Amygdala (tissue), 56 donors: ENCODE measurements around the gene PCYT1B.
"Not testable (repeated sequence)": the region's sequence is repeated elsewhere in the genome, so short reads cannot be mapped to it uniquely, and the experiment has no call there.

Source experiments
- DNase-seq, 56 donors: peaks; one replicate each; lab custom pipeline; 2025; lab: John Stamatoyannopoulos, UW

Gene PCYT1B

GRCh38 chrX:24646745-24647182, 383 bp downstream of the PCYT1B start:
- peak in 23 of 56 donors; percentile 1 to 51 (median 18) for DNase-seq

- DNase-seq = no peak
These were observed 1.1 kb downstream of the PCYT1B start for GRCh38 chrX:24646006-24646405.

- DNase-seq = no peak
These were observed 4.0 kb downstream of the PCYT1B start for GRCh38 chrX:24643116-24643515.

GRCh38 chrX:24629701-24630100, 17.4 kb downstream of the PCYT1B start:
- DNase-seq = no peak

GRCh38 chrX:24619647-24620046, 27.5 kb downstream of the PCYT1B start:
- DNase-seq = peak in 40 of 56 donors; percentile 0 to 59 (median 7)

- DNase-seq = no peak
These were observed 36.6 kb downstream of the PCYT1B start for GRCh38 chrX:24610516-24610915.

GRCh38 chrX:24607616-24608015, 39.5 kb downstream of the PCYT1B start:
- no peak for DNase-seq

- DNase-seq = not testable (repeated sequence)
These were observed 41.2 kb downstream of the PCYT1B start for GRCh38 chrX:24605941-24606340.

- DNase-seq = no peak
These were observed 44.0 kb downstream of the PCYT1B start for GRCh38 chrX:24603191-24603590.

- DNase-seq = no peak
These were observed 45.3 kb downstream of the PCYT1B start for GRCh38 chrX:24601858-24602257.

- DNase-seq = peak in 11 of 56 donors; percentile 0 to 21 (median 4)
These were observed 52.6 kb downstream of the PCYT1B start for GRCh38 chrX:24594501-24594900.

GRCh38 chrX:24590111-24590510, 57.0 kb downstream of the PCYT1B start:
- no peak for DNase-seq

- no peak for DNase-seq
These were observed 70.1 kb downstream of the PCYT1B start for GRCh38 chrX:24577091-24577490.

- DNase-seq = no peak
These were observed 71.7 kb downstream of the PCYT1B start for GRCh38 chrX:24575496-24575895.

GRCh38 chrX:24574743-24575142, 72.4 kb downstream of the PCYT1B start:
- no peak for DNase-seq

GRCh38 chrX:24567169-24567568, 80.0 kb downstream of the PCYT1B start:
- no peak for DNase-seq

- DNase-seq = no peak
These were observed 80.9 kb downstream of the PCYT1B start for GRCh38 chrX:24566240-24566639.

- DNase-seq = peak in 22 of 56 donors; percentile 0 to 31 (median 7)
These were observed 83.7 kb downstream of the PCYT1B start for GRCh38 chrX:24563291-24564010.

- no peak for DNase-seq
These were observed 86.0 kb downstream of the PCYT1B start for GRCh38 chrX:24561121-24561520.

GRCh38 chrX:24553011-24553410, 94.1 kb downstream of the PCYT1B start:
- DNase-seq = no peak

- DNase-seq = no peak
These were observed 97.0 kb downstream of the PCYT1B start for GRCh38 chrX:24550166-24550565.

GRCh38 chrX:24547961-24548360, 99.2 kb downstream of the PCYT1B start:
- DNase-seq = no peak

- DNase-seq = no peak
These were observed 104.4 kb downstream of the PCYT1B start for GRCh38 chrX:24542756-24543155.
